Stimulated activated CD4-positive, alpha-beta T cell treated with anti-CD3 and anti-CD28 coated beads, TNF-alpha, amount 100 ng/mL, for 1 hour (primary cell): ENCODE results near the gene ENTPD7.
"Not testable (repeated sequence)": the region's sequence is repeated elsewhere in the genome, so short reads cannot be mapped to it uniquely, and the experiment has no call there.

Experiments used
- DNase-seq, 3 donors: peaks; one replicate each; pipeline ENCODE4 v3.0.0-alpha.2; 2020; ENCODE audit warnings: low read depth in 3 of 3, low spot score in 1 of 3

ENTPD7 gene

DNA sequence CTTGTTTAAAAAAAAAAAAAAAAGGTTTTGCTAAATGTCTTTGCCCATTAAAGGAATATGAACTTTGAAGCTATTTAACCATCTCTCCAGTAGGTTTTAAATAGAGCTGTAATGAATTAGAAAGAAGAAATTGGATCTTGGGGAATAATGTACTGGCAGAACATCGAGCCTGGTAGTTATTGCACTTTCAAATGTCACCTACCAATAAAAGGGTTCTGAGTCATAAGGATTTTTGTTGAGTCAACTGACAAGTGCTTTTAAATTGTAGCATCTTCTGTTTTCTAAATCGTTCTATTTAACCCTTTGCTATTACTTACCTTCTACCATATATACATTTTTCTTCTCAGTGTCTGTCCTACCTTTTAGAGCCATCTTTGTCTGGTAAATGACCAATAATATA lies 83.4 kb downstream of the ENTPD7 start:
- DNase-seq = no peak

DNA sequence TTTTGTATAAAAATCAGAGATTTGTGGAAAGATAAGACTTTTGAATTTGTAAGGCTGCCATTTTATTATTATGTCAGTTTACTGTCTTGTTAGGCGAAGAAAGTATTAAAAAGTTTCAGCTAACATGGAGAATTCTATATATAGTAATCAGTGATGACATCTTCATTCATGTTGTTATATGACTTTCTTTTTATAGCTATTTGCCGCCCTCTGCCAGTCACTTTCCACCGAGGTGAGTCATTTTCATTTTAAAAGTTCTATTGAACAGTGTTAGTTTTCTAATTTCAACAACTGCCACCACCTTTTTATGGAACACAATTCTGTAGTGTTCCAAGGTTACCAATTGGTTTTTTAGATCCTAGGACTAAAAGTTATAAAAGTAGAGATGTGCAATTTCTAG lies 84.5 kb downstream of the ENTPD7 start:
- DNase-seq = no peak

DNA sequence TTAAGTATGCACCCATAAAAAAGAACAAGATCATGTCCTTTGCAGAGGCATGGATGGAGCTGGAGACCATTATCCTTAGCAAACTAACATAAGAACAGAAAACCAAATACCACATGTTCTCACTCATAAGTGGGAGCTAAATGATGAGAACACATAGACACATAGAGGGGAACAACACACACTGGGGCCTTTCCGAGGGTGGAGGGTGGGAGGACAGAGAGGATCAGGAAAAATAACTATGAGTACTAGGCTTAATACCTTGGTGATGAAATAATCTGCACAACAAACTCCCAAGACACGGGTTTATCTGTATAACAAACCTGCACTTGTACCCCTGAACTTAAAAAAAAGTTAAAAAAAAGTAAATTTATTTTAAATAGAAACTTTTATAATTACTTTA lies 86.9 kb downstream of the ENTPD7 start:
- DNase-seq = not testable (repeated sequence)

DNA sequence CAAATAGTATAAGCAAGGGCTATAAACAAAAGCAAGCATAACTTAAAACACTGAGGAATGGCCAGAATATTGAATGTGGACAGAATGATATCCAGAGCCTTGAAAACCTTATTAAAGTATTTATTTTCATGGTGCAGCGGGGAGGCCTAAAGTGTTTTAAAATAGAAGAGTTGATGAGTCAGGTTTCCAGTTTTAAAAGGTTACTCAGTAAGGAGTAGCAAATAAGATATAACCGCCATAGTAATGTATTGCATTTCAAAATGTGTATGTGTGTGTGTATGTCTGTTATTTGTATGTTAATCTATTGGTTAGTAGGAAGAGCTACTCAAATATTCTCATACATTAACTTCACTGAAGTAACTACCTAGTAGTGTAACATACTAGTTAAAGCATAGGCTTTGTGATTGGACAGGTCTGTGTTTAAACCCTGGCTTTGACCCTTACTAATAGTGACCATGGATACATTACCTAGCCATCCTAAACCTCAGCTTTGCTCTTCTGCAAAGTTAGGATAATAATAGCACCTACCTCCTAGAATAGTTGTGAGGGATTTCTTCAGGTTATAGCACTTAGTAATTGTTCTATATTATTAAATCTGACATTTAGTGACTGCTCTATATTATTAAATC lies 89.6 kb downstream of the ENTPD7 start:
- DNase-seq = no peak

DNA sequence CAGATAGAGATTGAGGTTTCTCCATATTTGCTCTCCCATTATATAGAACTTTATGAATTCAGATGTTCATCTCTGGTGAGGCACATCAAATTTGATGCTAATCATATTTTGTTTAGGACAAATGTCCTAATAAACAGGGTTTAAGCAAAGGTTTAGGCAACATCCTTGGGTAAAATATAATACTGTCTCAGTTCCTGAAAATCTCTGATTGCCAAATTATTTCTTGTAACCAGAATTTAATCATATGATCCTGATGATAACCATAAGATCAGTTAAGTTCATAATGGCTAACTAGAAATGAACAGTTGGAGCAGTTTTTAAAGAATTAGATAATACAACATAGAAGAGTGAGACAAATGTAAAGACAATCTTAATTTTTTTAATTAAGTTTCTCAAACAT lies 91.3 kb downstream of the ENTPD7 start:
- no peak for DNase-seq

DNA sequence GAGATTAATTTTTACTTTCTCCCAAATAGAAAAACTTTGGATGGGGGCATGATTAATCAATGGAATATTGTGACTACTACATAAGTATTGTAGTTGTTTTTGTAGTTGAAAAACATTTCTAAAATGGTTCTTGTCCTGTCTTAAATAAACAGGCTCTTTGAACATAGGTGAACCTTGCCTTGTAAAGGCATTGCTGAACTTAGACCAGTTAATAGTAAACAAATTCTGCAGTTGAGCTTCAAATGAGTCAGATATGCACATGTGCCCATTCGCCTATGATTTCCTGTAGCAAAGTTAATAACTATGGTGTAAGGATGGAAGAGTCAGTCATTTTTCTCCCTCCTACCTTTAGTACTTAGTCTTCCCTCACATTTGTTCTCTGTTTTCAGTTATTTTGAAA lies 95.4 kb downstream of the ENTPD7 start:
- no peak for DNase-seq
